Measurements from ENCODE around the gene KRT81. TPM values are rescaled to one million over a fixed set of nuclear protein-coding genes. Genes with fewer than 3 reads are reported as not detected.
A peak's percentile ranks its signal among the peaks of the same experiment; 100 is the strongest.
"Not testable (repeated sequence)": the region's sequence is repeated elsewhere in the genome, so short reads cannot be mapped to it uniquely, and the experiment has no call there.

The KRT81 gene
- total RNA-seq, 1 donor from 2014 or later = 0.65 TPM

DNA sequence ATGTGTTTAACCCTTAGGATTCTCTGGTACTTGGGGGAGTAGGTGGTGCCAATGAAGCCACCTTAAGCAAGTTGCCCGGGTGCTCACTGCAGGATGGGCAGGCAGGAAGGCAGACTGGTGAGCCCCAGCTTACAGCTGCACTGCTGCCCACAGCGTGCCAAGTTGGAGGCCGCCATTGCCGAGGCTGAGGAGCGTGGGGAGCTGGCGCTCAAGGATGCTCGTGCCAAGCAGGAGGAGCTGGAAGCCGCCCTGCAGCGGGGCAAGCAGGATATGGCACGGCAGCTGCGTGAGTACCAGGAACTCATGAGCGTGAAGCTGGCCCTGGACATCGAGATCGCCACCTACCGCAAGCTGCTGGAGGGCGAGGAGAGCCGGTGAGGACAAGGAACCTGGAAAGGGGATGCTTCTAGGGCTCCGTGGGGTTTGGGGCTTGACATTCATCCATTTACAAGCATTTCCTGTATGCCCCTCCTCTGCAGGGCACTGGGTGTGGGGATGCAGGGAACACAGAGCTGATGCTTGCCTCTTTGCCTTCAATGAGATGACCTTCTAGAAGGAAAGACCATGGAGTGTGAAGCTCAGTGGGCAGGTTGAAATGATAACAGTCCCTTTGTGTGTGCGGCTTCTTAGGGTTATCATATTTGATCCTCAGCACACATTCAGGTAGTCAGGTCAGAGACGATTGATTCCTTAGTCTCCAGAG is 45.9 kb downstream of the KRT81 start:
- no peak for ATAC-seq
- no peak for DNase-seq (ENCODE audit: low spot score)

DNA sequence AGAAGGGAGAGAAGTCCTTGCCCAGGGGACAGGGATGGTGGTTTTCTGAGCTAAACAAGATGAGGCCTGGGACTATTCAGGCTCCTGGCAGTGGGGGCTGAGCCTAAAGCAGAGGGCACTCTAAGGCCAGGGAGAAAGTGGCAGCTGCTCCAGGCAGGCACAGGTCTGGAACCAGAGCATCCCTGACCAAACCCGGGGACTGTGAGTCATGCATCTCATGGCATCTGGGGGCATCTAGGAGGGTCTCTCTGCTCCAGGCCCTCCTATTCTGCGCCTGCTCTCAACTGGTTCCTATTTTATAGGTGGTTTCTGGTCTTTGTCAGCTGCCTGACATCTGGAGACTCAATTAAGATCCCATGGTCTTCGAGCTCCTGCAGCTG is 46.7 kb downstream of the KRT81 start:
- ATAC-seq (no peak), DNase-seq (ENCODE audit: low spot score) (no peak)

DNA sequence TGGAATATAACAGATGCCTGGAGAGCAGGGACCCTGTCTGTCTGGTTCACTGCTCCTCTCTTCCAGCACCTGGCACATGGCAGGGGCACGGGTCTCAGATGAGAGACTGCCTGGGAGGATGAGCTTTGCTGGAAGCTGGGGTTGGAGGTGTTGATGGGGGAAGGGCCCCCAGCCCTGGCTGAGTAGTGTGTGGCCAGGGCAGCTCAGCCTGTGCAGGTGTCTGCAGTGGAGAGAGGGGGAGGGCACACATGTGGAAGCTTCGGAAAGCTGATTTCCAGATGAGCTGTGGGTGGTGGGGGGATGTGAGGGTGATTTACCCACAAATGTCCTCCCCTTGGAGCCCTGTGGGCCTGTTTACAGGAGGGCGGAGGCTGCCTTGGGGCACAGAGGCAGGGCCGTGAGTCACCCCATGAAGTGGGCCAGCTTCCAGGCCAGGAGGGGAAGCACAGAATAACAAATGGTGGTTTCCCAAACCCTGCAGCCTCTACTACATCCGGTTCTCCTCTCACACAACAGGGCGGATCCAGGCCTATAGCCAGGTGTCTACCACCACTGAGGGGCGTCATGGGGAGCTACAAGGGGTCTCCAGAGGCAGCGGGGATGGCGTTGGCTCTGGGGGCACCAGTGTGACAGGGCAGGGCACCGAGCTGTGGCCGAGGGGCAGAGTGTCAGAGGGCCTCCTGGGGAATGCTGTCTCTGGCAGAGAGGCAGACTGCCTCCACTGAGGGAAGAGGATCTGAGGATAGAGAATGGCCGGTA is 47.3 kb downstream of the KRT81 start:
- DNase-seq (ENCODE audit: low spot score) (no peak), ATAC-seq (peak; percentile 52)

DNA sequence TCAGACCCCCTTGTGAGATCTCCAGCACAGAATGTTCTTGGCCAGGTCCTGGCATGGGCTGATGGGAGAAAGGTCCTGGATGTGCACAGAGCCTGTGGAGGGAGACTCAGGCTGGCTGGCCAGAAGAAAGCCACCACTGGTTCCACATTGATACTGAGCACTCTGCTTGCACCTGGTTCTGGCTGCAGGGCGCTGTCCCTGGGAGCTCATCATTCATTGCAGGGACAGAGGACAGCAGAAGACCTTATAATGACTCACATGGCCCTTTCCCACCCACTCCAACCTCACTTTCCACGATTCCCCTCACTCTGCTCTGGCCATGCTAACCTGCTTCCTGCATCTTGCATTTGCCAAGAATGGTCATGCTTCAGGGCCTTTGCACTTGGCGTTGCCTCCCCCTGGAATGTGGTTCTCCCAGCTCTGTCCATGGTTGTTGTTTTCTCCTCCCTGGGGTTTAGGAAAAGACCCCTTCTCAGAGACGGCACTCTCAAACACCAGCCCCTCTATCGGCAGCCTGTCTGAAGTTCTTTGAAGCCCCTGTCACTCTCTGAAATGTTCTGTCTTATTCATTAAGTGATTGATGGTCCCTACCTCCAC is 48.0 kb downstream of the KRT81 start:
- ATAC-seq = no peak
- DNase-seq (ENCODE audit: low spot score) = no peak

DNA sequence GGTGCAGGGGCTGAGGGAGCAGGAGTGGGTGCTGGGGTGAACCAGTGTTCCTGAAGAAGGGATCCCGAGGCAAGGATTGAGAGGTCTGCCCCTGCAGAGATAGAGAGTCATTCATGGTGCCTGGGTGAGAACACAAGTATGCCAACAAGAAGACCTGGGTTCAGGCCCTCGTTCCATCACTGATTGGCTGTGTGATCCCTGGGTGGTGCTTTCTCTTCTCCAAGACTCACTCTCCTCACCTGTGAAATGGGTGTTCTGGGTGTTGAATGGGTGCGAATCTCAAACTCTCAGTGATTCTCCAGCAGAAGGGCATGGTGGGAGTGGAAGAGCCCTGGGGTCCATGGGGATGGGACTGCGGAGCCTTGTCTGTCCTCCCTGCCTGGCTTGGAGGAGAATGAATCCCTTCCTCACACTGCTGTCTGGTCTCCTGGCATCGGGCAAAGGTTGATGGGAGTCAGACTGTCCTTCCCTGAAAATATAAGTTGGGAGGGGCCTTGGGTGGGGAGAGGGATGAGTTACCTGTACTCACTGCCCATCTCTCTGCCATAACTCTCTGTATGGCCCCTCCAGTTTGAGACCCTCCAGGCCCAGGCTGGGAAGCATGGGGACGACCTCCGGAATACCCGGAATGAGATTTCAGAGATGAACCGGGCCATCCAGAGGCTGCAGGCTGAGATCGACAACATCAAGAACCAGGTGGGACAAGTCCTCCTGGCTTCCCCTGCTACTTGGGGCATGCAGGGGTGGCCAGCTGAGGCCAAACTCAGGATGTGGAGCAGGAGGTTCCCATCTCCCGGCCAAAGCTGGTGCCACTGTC is 48.7 kb downstream of the KRT81 start:
- no peak for ATAC-seq
- DNase-seq (ENCODE audit: low spot score) = no peak

DNA sequence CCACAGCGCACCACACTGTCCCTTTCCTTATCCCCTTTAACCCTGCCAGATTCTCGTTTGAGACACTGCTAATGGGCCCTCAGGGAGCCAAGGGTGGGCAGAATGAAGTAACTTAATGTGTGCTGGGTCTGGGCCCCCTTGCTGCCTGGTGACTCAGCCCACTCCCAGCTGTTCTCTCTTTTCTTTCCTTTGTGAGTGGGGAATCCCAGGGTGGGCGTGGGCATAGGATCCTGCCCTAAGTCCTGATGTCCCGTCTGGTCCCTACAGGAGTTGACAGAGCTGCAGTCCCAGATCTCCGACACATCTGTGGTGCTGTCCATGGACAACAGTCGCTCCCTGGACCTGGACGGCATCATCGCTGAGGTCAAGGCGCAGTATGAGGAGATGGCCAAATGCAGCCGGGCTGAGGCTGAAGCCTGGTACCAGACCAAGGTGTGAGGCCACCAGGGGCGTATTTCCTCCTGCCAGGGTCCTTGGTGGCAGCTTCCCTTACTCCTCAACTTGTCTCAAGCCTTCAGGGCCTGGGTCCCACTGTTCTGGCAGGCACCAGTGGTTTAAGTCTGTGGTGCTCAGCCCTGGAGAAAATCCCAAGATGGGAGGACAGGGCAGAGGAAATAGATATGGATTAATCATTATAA is 50.0 kb downstream of the KRT81 start:
- no peak for DNase-seq (ENCODE audit: low spot score)
- no peak for ATAC-seq

DNA sequence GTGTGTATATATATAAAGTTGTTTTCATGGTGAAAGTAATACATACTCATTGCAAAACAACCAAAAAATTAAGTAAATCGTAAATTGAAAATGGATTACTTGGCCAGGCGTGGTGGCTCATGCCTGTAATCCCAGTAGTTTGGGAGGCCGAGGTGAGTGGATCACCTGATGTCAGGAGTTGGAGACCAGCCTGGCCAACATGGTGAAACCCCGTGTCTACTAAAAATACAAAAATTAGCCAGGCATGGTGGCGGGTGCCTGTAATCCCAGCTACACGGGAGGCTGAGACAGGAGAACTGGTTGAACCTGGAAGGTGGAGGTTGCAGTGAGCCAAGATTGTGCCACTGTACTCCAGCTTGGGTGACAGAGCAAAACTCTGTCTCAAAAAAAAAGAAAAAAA is 51.1 kb downstream of the KRT81 start:
- not testable (repeated sequence) for DNase-seq (ENCODE audit: low spot score); ATAC-seq

DNA sequence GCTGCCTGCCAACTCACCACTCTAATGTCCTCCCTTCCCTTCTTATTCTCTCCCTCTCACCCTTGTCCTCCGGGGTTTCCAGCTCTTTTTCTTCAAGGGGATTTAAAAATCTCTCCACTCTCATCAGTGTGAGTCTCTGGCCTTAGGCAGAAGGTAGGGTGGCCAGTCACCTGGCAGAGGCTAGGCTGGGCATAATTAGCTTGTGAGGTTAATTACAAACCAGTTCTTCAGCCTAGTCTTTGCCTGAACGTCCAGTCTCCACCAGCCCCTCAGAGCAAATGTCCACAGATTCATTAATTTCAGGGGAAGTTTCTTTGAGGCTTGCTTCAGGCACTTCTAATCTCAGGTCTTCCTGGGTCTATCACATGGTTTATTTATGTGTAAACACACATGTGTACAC is 51.6 kb downstream of the KRT81 start:
- ATAC-seq (no peak), DNase-seq (ENCODE audit: low spot score) (no peak)

DNA sequence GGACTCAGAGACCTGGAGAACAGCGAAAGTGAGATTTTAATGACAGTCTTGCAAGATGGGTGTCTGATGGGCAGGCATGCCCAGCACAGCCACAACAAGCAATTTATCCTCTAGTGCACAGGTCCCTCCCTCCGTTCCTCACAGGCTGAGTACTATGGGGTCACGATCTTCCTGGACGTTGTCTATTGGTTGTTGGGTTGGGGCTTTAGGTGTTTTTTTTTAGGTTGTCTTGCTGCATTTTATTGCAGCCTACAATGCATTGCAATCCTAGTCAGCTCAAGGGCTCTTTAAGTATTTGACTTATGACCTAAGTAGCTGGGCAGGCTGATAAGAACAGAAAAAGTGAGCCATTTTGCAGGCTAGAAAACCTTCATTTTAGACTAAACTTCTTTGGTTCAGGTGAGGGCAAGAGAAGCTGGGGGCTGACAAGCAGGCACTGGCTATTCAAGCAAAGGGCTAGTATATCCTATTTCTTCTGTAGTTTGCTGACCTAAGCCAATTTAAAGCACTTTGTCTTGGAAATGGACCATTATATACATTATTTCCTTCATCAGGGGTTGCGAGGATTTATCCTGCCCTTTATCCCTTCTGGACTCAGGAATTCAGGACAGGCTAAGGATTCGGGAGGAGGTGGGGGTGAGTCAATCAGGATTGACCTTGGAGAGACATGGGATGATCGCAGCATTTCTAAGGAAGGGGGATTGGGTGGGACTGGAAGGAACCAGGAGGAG is 52.3 kb downstream of the KRT81 start:
- ATAC-seq = no peak

DNA sequence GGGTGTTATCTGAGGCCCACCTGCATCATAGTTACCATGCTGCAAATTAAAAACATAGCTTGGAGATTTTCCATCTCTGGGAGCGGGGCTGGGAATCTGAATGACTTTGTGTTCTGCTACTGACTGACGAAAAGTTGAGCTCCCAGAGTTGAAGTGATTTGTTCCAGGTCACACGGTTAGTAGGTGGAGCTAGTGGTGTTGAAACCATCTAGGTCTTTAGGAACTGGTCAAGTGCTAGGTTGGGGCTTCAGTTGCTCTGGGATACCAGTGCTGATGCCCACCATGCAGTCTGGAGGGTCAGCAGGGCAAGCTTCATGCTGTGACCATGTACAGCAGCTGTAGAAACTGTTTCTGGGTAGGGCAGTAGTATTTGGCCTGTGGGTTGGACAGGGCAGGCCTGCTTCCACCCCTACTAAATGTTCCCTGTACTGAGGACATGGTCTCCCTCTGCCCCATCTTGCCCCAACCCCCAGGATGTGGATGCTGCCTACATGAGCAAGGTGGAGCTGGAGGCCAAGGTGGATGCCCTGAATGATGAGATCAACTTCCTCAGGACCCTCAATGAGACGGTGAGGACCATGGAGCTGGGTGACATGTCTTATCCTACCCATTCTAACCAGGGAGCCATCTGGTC is 53.0 kb downstream of the KRT81 start:
- DNase-seq (ENCODE audit: low spot score) = no peak

More for the DNA sequence above, 52.3 kb downstream of the KRT81 start:
- no peak for DNase-seq (ENCODE audit: low spot score)

DNA sequence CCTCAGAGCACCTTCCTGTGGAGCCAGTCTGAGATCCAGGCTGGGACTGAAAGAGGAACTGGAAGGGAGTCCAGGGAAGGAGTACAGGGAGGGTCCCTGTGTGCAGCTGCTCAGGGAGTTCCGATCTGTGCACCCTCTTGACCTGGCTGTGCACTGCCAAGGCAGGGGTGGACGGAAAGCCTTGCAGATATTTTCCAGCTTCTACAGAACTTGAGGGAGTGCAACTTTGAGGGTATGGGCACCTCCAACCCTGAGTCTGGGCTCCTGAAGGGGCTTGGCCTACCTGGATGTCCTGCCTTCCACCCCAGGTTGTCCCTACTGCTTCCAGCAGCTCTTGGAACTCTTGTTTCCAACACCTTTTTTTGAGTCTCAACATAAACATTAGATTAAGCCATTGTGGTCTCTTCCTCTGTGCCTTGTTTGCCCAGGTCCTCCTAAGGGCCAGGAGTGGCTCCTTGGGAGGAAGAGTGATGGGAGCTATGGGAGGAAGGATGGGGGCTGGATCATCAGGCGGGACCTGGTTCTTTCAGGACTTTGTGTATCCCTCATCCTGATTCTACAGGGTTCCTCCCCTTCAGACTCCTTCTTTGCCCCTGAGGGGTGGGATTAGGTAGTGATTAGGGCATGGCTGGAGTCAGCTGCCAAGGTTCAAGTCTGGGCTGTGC is 54.8 kb downstream of the KRT81 start:
- DNase-seq (ENCODE audit: low spot score) = no peak

More for the DNA sequence above, 53.0 kb downstream of the KRT81 start:
- ATAC-seq = no peak

More for the DNA sequence above, 54.8 kb downstream of the KRT81 start:
- no peak for ATAC-seq

Other genes starting within 250 kb of the KRT81 start
- gene NR4A1, start 240.1 kb downstream of the KRT81 start, total RNA-seq = 5.4 TPM
- 18.0 TPM for gene ATG101, start 221.6 kb downstream of the KRT81 start, total RNA-seq
- gene SMIM41, start 211.8 kb downstream of the KRT81 start, total RNA-seq = not detected
- 0.28 TPM for gene KRT80, start 99.5 kb downstream of the KRT81 start, total RNA-seq
- 18.8 TPM for gene KRT7, start 58.3 kb downstream of the KRT81 start, total RNA-seq
- not detected for gene KRT86, start 16.9 kb downstream of the KRT81 start, total RNA-seq
- not detected for gene KRT83, start 29.9 kb upstream of the KRT81 start, total RNA-seq
- gene KRT85, start 75.9 kb upstream of the KRT81 start, total RNA-seq = not detected
- gene KRT84, start 94.1 kb upstream of the KRT81 start, total RNA-seq = not detected
- gene KRT82, start 114.8 kb upstream of the KRT81 start, total RNA-seq = not detected
- gene KRT75, start 142.8 kb upstream of the KRT81 start, total RNA-seq = not detected
- gene KRT6B, start 160.6 kb upstream of the KRT81 start, total RNA-seq = not detected
- not detected for gene KRT6C, start 182.3 kb upstream of the KRT81 start, total RNA-seq
- gene KRT6A, start 201.7 kb upstream of the KRT81 start, total RNA-seq = not detected
- not detected for gene KRT5, start 228.9 kb upstream of the KRT81 start, total RNA-seq